Epithelial cell of esophagus (primary cell): ENCODE results near the gene KRT6C.
"Not testable (repeated sequence)": the region's sequence is repeated elsewhere in the genome, so short reads cannot be mapped to it uniquely, and the experiment has no call there.

Experiments
- DNase-seq: peaks from one replicate; pipeline ENCODE4 v3.0.0; 2010; ENCODE audit warnings: low read depth
- H3K4me3 ChIP-seq: 2 replicates; pipeline ENCODE4 v1.5.1; 2011; ENCODE audit warnings: mild to moderate bottlenecking, low read length, control low read depth
- CTCF ChIP-seq: IDR thresholded peaks from 2 replicates; pipeline ENCODE4 v1.5.1; 2011; ENCODE audit warnings: low read depth, mild to moderate bottlenecking, low read length, control low read depth, inconsistent platforms; ENCODE audit not compliant: insufficient read depth; ENCODE audit errors: missing control alignments

KRT6C gene

DNA sequence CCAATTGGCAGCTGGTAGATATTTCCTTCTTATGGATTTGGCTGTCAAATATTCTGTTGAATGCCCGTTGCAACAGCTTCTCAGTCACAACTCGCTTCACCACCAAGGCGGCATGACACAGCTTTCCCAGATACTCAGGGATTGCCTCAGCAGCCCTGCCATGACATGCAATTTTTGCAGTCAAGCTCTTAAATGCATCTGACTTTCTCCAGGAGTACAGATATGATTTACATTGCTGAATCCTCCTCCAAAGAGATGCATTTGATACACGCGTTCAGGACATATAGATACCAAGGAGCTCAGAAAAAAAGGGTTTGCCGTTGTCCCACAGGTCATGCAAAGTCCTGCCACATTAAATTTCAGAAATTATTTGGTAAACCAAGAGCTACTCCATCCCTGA is 40.1 kb upstream of the KRT6C start:
- peak; percentile 97 for DNase-seq
- no peak overlapping the region for H3K4me3 ChIP-seq
- no peak for TF ChIP-seq CTCF

DNA sequence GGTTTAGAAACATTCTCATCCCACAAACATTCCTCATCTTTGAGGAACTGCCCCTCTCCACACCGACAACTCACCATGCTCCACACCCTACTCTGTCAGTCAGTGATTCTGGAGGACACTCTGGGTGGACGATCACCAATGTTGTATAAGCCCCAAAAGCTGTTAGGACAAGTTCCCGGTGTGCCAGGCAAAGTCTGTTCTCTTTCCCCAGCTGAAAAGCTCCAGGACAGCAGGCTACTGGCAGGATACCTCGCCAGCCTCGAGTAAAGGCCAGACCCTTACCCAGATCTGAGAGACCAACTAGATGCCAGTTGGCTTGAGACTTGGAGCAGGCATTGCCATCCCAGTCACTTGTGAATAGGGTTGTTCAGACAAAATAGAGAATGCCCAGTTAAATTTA is 34.6 kb upstream of the KRT6C start:
- DNase-seq: no peak
- TF ChIP-seq CTCF: no peak
- H3K4me3 ChIP-seq: no peak overlapping the region

- H3K4me3 ChIP-seq: no peak overlapping the region
- peak; percentile 68 for TF ChIP-seq CTCF
- DNase-seq: peak; percentile 65
These were observed 33.5 kb upstream of the KRT6C start for GRCh38 chr12:52506858-52507715.

DNA sequence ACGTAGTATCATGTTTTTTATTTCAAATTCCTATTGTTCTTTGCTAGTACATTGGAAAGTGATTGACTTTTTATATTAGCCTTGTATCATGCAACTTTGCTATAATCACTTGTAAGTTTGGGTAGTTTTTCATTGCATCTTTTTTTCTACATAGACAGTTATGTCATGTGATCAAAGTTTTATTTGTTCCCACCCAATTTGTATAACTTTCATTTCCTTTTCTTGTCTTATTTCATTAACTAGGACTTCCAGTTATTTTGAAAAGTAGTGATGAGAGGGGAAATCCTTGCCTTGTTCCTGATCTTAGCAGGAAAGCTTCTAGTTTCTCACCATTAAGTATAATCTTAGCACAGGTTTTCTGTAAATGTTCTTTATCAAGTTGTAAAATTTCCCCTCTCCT is 29.3 kb upstream of the KRT6C start:
- no peak for TF ChIP-seq CTCF
- no peak overlapping the region for H3K4me3 ChIP-seq
- no peak for DNase-seq

- no peak for TF ChIP-seq CTCF
- DNase-seq: peak; percentile 64
- no peak overlapping the region for H3K4me3 ChIP-seq
These were observed 27.9 kb upstream of the KRT6C start for GRCh38 chr12:52501490-52501889.

DNA sequence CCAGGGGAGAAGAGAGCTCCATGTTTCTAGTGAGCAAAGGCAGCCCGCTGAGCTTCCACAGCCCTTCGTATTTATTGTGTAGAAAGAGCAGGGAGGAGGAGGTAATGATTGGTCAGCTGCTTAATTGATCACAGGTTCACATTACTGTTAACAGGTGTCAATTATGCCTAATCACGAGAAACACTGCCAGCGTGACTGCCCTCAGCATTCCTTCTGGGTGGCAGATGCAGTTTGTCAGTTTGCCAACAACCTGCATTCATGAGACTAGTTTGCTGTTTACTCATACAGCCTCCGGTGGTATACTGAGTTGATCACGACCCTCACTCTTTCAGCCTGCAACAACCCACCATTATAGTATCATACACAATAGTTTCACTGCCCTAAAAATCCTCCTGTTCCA is 27.0 kb upstream of the KRT6C start:
- not testable (repeated sequence) for H3K4me3 ChIP-seq
- peak; percentile 46 for DNase-seq

DNA sequence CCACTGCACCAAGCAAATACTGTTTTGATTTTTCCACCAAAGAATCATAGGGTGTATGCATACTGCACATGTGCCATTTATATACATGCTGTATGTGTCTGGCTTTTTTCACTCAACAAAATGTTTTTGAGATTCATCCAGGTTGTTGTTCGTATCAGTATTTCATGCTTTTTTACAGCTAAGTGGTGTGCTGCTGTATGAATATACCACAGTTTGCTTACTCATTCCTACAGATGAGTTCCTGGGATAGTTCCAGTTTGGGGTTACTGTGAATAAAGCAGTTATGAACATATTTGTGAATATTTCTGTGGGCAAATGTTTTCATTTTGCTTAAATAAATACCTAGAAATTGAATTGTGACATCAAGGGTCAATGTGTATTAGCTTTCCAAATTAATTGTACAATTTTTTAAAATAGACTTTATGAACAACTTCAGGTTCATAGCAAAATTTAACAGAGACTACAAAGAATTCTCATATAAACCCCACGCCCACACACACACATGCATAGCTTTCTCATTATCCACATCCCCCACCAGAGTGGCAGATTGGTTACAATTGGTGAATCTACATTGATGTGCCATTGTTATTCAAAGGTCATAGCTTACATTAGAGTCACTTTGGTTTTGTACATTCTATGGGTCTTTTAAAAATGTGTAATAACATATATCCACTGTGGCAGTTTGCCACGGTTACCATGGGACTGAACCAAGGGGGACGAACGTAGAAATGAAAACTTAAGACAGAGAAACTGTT is 26.4 kb upstream of the KRT6C start:
- DNase-seq: no peak
- no peak overlapping the region for H3K4me3 ChIP-seq
- TF ChIP-seq CTCF: no peak
